Tibial nerve (tissue), 4 donors: ENCODE data around the gene CYP46A1.

Experiments
- EP300 ChIP-seq, 2 donors: sonication (generic); formaldehyde crosslinking; IDR thresholded peaks; one replicate each; pipeline ENCODE4 v1.6.1; 2017; ENCODE audit warnings: antibody characterized with exemption in 2 of 2, mild to moderate bottlenecking in 1 of 2
- POLR2A ChIP-seq, 2 donors: fragments of 450-650 bp; IDR thresholded peaks; one replicate each; pipeline ENCODE4 v1.6.1; 2017; ENCODE audit warnings: antibody characterized with exemption in 2 of 2, mild to moderate bottlenecking in 2 of 2, moderate library complexity in 2 of 2
- TF ChIP-seq, protein P1 (sequence below), 5 experiments: fragments of 200-600 bp in 3 of 5; fragments of 450-650 bp in 2 of 5; sonication (generic) in 3 of 5; IDR thresholded peaks; one replicate each; pipeline ENCODE4 v1.5.1; 2016 to 2019; ENCODE audit warnings: antibody characterized with exemption in 5 of 5, mild to moderate bottlenecking in 3 of 5, moderate library complexity in 2 of 5

DNA sequence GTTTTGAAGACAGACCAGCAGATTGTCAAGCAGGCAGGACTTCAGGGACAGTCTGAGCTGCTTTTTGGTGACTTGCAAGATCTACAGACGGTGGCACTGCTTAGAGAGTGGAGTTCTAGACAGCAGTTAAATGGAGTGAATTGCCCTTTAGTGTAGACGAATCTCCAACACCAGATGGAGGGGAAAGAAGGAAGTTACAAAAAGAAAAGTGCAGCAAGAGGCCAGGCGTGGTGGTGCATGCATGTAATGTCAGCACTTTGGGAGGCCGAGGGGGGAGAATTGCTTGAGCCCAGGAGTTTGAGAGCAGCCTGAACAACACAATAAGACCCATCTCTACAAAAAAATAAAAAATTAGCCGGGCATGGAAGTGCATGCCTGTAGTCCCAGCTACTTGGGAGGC lies 47.6 kb upstream of the CYP46A1 start:
- TF ChIP-seq, protein P1, sequence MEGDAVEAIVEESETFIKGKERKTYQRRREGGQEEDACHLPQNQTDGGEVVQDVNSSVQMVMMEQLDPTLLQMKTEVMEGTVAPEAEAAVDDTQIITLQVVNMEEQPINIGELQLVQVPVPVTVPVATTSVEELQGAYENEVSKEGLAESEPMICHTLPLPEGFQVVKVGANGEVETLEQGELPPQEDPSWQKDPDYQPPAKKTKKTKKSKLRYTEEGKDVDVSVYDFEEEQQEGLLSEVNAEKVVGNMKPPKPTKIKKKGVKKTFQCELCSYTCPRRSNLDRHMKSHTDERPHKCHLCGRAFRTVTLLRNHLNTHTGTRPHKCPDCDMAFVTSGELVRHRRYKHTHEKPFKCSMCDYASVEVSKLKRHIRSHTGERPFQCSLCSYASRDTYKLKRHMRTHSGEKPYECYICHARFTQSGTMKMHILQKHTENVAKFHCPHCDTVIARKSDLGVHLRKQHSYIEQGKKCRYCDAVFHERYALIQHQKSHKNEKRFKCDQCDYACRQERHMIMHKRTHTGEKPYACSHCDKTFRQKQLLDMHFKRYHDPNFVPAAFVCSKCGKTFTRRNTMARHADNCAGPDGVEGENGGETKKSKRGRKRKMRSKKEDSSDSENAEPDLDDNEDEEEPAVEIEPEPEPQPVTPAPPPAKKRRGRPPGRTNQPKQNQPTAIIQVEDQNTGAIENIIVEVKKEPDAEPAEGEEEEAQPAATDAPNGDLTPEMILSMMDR (IDR thresholded peaks at IDR 0.05) = no peak
- TF ChIP-seq POLR2A (IDR thresholded peaks at IDR 0.05) (no peak), EP300 (IDR thresholded peaks at IDR 0.05) (no peak)
